Suprapubic skin (tissue), 3 donors: ENCODE results near the gene EVA1C.

Source experiments
- CTCF ChIP-seq, 2 donors: fragments of 200-600 bp in 1 of 2; fragments of 450-650 bp in 1 of 2; sonication (generic) in 1 of 2; IDR thresholded peaks; one replicate each; pipeline ENCODE4 v1.5.1; 2016 to 2019; ENCODE audit warnings: antibody characterized with exemption in 2 of 2, mild to moderate bottlenecking in 1 of 2, moderate library complexity in 1 of 2
- EP300 ChIP-seq: sonication (generic); formaldehyde crosslinking; IDR thresholded peaks from one replicate; pipeline ENCODE4 v1.6.1; 2017; ENCODE audit warnings: antibody characterized with exemption
- POLR2A ChIP-seq, 2 donors: fragments of 450-650 bp; IDR thresholded peaks; one replicate each; pipeline ENCODE4 v1.6.1; 2017; ENCODE audit warnings: antibody characterized with exemption in 2 of 2, mild to moderate bottlenecking in 2 of 2, moderate library complexity in 2 of 2

- TF ChIP-seq POLR2A (IDR thresholded peaks at IDR 0.05) (no peak), EP300 (no peak), CTCF (IDR thresholded peaks at IDR 0.05) (no peak)
These were observed 25.2 kb downstream of the EVA1C start for GRCh38 chr21:32437729-32438128.
